HT1080 (cell line): Measurements from ENCODE around the gene RNF227. TPM values are rescaled to one million over a fixed set of nuclear protein-coding genes. Genes with fewer than 3 reads are reported as not detected.

ENCODE experiments used
- DNase-seq: peaks from one replicate; pipeline ENCODE4 v3.0.0-alpha.2; 2015; ENCODE audit warnings: low read depth
- total RNA-seq: library from RNA; depleted of rRNA; stranded (reverse); fragments of >200 nt; shearing (Covaris generic); gene quantifications from 2 replicates; pipeline ENCODE4 v1.2.3, GENCODE V29; 2014

RNF227 gene
- total RNA-seq, 1 experiment from 2014 or later: 2.3 TPM

GRCh38 chr17:7889166-7889955 lies 26.7 kb downstream of the RNF227 start:
- DNase-seq: peak; percentile 78

DNA sequence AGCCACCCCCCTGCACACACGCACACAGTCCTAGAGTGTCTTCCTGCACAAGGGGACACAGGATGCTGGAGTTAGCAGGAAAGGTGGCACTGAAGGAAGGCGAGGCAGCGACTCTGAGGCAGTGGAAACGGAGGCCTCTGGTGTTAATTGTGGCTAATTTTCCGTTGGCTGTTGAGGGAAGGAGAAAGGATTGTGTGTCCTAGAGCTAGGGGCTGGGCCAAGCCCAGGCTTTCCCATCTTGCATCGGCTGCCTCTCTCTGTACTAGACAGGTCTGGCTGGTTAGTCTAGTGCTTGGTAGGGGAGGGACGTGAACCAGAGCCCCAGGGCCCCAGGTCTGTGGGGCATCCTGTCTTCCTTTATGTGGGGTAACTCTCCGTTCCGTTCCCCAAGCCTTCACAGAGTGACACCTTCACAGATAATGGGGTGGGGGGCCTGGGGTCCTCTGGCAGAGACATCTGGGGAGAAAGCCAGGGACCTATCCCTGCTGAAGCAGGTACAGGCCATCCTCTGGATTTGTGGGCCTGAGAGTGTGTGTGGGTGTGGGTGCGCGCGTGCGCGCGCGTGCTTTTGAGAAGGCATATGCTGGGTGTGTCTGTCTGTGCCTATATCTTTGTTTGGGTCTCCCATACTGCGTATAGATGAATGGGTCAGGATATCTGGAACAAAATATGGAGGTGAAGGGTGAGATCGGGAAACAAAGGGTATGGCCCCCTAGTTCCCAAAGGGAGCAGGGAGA lies 27.7 kb downstream of the RNF227 start, which contains the start of gene CHD3:
CHD3 (plus strand) TSS at position 606 of the 737 bp plus-strand sequence. CDS start 212 bp downstream, outside the sequence.
- DNase-seq: no peak

DNA sequence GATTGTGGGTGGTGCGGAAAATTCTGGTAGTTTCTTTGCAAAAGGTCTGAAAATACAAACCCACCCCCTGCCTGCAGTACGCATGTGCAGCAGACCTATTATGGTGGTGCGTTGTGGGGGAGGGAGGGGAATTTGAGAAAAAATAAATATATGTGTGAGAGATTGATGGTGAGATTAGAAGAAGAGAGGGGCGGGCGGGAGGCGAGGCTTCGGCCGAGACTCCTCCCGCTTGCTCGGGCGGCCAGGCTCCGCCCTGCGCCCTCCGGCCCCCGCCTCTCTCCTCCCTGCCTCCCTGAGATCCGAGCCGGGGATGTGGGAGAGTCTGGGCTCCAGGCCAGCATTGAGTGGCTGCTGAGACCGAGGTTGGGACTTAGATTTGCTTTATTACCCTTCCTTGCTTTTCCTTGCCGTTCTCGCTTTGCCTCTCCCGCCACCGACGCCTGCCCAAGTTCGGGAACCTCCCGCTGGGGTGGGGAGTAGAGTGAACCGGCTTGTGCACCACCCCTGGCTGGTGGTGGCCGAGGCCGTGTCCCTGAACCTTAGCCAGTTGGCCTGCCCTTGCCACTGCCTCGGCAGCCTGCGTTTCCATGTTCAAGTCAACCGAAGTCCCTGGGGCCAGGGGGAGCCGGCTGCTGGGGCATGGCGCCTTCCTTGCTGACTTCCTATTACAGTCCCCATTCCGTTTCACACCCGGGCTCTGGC lies 28.5 kb downstream of the RNF227 start:
- DNase-seq: peak; percentile 98

DNA sequence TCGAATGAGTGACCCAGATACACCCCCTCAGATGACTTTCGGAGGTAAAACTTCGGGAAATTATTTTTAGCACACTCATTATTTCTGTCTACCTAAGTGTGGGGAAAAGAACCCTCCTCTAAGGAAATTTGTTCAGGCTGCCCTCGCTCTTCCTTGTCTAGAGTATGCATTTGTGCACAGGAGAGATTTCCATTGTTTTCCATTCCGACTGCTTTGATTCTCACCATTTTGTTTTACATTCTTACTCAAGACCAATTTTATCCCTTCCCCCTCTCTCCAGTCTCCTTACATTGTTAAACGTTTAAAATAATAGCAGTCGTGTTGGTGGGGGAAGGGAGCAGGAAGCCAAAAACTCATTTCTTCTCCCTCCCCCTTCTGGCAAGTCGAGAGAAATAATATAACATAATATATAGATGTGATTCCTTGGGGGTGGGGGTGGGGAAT lies 29.0 kb downstream of the RNF227 start:
- DNase-seq: no peak

GRCh38 chr17:7886227-7887037 lies 29.7 kb downstream of the RNF227 start:
- peak; percentile 30 for DNase-seq

DNA sequence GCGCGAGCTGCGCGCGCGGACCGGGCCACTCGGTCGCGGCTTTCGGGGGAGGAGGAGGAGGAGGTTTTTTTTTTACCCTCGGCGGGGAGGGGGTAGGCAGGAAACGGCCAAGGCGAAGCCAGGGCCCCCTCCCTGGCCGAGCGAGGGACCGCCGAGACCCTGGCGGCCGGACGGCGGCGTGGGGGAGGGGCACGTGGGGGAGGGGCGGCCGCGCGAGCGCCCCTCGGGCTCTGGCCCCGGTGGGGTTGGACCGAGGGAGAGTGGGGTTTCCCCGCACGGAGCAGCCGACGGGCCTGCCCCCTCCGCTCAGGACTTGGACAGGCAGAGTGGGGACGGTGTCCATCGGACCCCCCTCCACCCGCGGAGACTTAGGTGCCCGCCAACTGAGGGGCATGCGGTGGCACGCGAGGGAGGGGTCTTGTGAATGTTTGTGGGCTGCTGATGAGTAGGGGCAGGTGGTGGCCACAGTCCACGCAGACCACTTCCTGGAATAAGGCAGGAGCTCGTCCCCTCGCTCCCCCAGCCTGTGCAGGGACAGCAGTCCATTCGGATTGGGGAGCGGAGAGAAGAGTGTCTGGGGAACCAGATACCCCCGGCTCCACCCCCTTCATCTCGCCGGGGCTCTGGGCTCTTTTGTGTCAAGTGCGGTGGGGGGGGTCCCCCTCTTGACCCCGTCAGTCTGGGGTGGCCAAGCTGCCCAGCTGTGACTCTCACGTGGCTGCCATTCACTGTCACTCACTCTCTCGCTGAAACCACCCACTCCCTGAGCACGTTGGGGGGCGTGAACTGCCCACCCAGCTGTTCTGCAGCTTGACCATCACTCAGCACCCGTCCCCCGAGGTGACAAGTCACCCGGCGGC lies 30.5 kb downstream of the RNF227 start:
- DNase-seq: peak; percentile 51

DNA sequence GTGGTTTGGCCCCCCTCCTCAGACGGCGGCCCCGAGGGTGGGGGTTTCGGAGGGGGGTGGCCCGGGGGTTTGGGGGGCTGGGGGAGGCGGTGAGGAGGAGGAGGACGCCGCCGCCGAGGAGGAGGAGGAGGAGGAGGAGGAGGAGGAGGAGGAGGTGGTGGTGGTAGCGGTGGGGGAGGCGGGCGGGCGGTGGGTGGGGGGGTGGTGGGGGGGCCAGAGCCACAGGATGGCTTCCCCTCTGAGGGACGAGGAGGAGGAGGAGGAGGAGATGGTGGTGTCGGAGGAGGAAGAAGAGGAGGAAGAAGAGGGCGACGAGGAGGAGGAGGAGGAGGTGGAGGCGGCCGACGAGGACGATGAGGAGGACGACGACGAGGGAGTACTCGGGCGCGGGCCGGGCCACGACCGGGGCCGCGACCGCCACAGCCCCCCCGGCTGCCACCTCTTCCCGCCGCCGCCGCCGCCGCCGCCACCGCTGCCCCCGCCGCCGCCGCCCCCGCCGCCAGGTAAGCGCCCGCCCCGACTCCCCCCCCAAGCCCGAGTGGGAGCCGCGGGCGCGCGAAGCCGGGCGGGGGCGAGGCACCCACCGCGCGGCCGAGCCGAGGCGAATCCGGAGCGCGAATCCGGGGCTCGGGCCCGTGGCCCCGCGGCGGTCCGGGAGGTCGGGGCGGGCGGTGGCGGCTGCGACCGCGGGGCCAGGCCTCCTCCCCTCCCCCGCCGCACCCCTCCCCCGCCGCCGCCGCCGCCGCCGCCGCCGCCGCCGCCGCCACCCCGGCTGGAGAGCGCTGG lies 31.3 kb downstream of the RNF227 start:
- DNase-seq: no peak

DNA sequence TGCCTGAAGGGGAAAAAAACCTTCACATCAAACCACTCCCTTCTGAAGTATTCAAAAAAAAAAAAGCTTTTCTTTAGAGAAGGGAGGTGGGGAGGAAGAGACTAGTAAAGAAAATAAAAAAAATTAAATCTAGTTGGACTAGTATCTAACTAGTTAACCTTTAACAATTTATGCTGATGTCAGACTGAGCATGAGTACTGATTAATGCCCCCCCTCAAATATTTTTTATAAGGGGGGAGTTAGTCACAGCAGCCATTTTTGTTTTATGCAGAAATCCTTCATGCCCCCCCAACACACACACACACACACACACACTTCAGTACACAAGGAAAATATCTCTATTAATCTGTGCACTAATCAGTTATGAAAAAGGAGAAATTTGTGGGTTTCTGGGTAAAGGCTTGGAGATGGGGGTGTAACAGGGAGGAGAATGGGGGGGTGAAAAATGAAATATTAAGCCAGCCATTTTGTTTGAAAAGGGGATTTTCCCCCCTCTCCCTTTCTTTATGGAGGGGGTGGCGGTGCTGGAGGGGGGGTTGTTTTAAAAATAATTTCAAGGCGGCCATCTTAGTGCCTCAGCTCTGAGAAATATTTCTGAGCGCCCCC lies 32.2 kb downstream of the RNF227 start:
- DNase-seq: peak; percentile 21

GRCh38 chr17:7882629-7883028 lies 33.5 kb downstream of the RNF227 start:
- no peak for DNase-seq

GRCh38 chr17:7882068-7882467 lies 34.0 kb downstream of the RNF227 start:
- no peak for DNase-seq

- DNase-seq: no peak
Measured at GRCh38 chr17:7881276-7882054, 34.6 kb downstream of the RNF227 start.

DNA sequence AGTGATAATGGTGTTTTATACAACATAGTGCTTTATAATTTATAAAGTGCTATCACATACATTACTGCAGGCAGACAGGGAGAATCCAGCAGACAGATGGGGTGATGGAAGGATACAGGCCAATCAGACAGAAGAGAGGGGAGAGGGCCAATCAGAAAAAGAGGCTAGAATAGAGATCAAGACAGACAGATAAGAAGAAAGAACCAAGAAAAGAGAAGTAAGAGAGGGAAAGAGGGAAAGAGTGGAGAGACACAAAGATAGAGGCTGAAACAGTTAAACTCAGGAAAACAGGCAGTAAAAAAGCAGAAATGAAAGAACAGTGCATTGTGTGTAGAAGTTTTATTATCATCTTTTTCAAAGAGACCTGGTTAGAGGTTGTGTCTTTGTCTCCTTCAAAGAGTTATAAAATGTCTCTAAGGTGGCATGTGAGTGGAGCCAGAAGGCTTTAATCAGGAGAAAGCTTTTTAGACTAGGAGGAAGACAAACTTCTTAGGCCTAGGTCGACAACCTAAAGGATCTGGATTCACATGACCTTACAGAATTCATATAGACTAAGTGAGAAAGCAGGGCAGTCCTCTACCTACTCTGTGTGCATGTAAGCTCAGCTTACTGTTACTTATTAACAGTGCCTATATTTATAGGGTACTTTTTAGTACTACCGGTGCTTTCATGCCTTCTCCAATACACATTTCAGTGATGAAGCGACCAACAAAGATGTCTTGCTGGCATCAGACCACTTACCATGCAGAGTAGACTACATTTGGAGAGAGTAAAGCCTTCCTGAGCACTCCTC lies 35.8 kb downstream of the RNF227 start:
- DNase-seq: no peak

GRCh38 chr17:7878234-7878633 lies 37.9 kb downstream of the RNF227 start:
- no peak for DNase-seq

GRCh38 chr17:7875804-7876370 lies 40.2 kb downstream of the RNF227 start:
- no peak for DNase-seq

GRCh38 chr17:7873051-7873450 lies 43.0 kb downstream of the RNF227 start:
- no peak for DNase-seq

GRCh38 chr17:7867881-7868329 lies 48.2 kb downstream of the RNF227 start:
- DNase-seq: no peak
